ENCODE data around the gene MEX3A. TPM values are rescaled to one million over a fixed set of nuclear protein-coding genes. Genes with fewer than 3 reads are reported as not detected.

MEX3A gene
- total RNA-seq, 1 experiment from 2014 or later: 5.0 TPM

DNA sequence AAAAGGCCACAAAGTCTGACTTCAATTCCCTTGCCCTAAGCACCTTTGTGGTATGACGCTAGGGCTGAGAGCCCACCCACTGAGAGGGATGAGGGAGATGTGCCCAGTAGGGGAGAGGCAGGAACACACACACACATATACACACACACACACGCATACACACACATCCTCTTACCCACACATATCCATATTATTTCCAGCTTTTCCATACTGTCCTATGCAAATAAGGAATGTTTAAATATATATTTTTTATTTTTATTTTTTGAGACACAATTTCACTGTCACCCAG, 18.3 kb downstream of the MEX3A start:
- no peaks in the 10 kb centered on the region for H3K27me3 Mint-ChIP-seq (ENCODE audit: unreplicated experiment)
- peaks cover 41% of the 10 kb centered on the region for H3K4me1 Mint-ChIP-seq (ENCODE audit: low read depth, unreplicated experiment)
- H3K4me3 Mint-ChIP-seq (ENCODE audit: low read depth, unreplicated experiment): no peak overlapping the region
- TF ChIP-seq, protein P1, sequence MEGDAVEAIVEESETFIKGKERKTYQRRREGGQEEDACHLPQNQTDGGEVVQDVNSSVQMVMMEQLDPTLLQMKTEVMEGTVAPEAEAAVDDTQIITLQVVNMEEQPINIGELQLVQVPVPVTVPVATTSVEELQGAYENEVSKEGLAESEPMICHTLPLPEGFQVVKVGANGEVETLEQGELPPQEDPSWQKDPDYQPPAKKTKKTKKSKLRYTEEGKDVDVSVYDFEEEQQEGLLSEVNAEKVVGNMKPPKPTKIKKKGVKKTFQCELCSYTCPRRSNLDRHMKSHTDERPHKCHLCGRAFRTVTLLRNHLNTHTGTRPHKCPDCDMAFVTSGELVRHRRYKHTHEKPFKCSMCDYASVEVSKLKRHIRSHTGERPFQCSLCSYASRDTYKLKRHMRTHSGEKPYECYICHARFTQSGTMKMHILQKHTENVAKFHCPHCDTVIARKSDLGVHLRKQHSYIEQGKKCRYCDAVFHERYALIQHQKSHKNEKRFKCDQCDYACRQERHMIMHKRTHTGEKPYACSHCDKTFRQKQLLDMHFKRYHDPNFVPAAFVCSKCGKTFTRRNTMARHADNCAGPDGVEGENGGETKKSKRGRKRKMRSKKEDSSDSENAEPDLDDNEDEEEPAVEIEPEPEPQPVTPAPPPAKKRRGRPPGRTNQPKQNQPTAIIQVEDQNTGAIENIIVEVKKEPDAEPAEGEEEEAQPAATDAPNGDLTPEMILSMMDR (IDR thresholded peaks at IDR 0.05; ENCODE audit: unreplicated experiment): no peak
- intact Hi-C loops (cut with micrococcal nuclease; ENCODE audit: unreplicated experiment): loop anchor here (5.0 kb wide), 1 partner anchor 42 kb away; the partner anchor contains the start of gene SSR2
- no TSS peak for BruUV-seq (replicated peaks)
- no peaks in the 10 kb centered on the region for H3K9me3 Mint-ChIP-seq (ENCODE audit: low read depth, unreplicated experiment)
- CTCF ChIA-PET: no interaction called here
- H3K27ac Mint-ChIP-seq (ENCODE audit: unreplicated experiment): no peak overlapping the region
- no peak for DNase-seq
- peaks cover 91% of the 10 kb centered on the region for H3K36me3 Mint-ChIP-seq (ENCODE audit: insufficient read depth, unreplicated experiment)

DNA sequence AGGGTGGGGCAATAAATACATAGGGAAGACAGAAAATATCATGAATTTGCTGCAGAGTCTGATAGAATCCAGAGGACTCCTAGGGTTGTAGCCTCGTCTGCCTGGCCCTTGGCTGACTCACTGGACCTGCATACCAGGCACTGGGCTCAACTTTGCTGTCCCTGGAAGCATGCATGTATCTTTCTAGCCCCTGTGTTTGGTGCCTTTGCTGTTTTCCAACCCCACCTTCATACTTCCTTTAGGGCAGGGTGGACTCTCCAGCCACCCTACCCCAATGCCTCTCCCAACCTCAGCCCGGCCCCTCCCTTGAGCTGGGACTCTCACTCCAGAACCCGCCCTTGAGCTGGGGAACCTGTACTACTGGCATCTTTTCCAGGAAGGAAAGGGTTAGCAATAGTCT, 20.1 kb downstream of the MEX3A start:
- CTCF ChIA-PET: interaction anchor here (0.5 to 1.2 kb wide), 5 partner anchors 9 to 963 kb away, joined by 3 to 9 read pairs (median 4); partner anchors contain the start of gene UBQLN4
- TF ChIP-seq, protein P1 (IDR thresholded peaks at IDR 0.05; ENCODE audit: unreplicated experiment): no peak
- H3K36me3 Mint-ChIP-seq (ENCODE audit: insufficient read depth, unreplicated experiment): peaks cover 79% of the 10 kb centered on the region
- H3K4me1 Mint-ChIP-seq (ENCODE audit: low read depth, unreplicated experiment): peaks cover 41% of the 10 kb centered on the region
- H3K27me3 Mint-ChIP-seq (ENCODE audit: unreplicated experiment): no peaks in the 10 kb centered on the region
- peak overlapping the region; percentile 98 for H3K27ac Mint-ChIP-seq (ENCODE audit: unreplicated experiment)
- intact Hi-C loops (cut with micrococcal nuclease; ENCODE audit: unreplicated experiment): loop anchor here (5.0 kb wide), 1 partner anchor 40 kb away; the partner anchor contains the start of gene SSR2
- DNase-seq: peak; percentile 31
- no peaks in the 10 kb centered on the region for H3K9me3 Mint-ChIP-seq (ENCODE audit: low read depth, unreplicated experiment)
- peak overlapping the region; percentile 96 for H3K4me3 Mint-ChIP-seq (ENCODE audit: low read depth, unreplicated experiment)
- no TSS peak for BruUV-seq (replicated peaks)

DNA sequence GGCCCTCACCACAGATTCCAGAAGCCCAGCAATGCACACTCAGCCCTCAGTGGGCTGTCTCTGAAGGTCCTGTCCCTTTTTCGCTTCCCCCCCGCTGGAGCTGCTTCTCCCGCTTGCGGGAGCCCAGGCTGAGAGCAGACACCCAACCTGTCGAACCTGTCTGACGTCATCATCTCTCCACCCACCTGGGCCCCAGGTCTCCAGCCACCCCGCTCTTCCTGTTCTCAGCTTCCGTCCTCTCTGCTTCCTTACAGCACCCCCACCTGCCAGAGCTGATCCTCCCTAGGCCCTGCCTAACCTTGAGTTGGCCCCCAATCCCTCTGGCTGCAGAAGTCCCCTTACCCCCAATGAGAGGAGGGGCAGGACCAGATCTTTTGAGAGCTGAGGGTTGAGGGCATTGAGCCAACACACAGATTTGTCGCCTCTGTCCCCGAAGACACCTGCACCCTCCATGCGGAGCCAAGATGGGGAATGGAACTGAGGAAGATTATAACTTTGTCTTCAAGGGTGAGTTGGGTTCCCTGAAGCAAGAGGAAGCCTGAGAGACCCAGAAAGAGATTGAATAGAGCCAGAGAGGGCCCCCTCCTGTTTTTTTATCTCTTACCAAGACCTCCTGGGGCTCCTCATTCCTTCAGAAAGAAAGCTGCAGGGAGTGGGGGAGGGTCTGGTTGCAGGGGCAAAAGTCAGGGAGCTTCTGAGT, 21.2 kb downstream of the MEX3A start, which contains the start of gene RAB25:
RAB25 (plus strand) TSS at position 224 of the 700 bp plus-strand sequence; CDS start at position 465, 241 bp downstream.
- H3K36me3 Mint-ChIP-seq (ENCODE audit: insufficient read depth, unreplicated experiment): peaks cover 73% of the 10 kb centered on the region
- H3K27me3 Mint-ChIP-seq (ENCODE audit: unreplicated experiment): no peaks in the 10 kb centered on the region
- peak within 1 kb of the TSS; percentile 98 for H3K27ac Mint-ChIP-seq (ENCODE audit: unreplicated experiment)
- BruUV-seq (replicated peaks): TSS peak; percentile 72
- TF ChIP-seq, protein P1 (IDR thresholded peaks at IDR 0.05; ENCODE audit: unreplicated experiment): no peak
- DNase-seq: peak; percentile 95
- peak within 1 kb of the TSS; percentile 96 for H3K4me3 Mint-ChIP-seq (ENCODE audit: low read depth, unreplicated experiment)
- no peaks in the 10 kb centered on the region for H3K9me3 Mint-ChIP-seq (ENCODE audit: low read depth, unreplicated experiment)
- intact Hi-C loops (cut with micrococcal nuclease; ENCODE audit: unreplicated experiment): loop anchor here (5.0 kb wide), 1 partner anchor 39 kb away; the partner anchor contains the start of gene SSR2
- CTCF ChIA-PET: interaction anchor here (0.6 to 1.5 kb wide), 5 partner anchors 22 to 123 kb away, joined by 3 to 6 read pairs (median 3); no protein-coding TSS in a partner anchor
- peaks cover 47% of the 10 kb centered on the region for H3K4me1 Mint-ChIP-seq (ENCODE audit: low read depth, unreplicated experiment)

- CTCF ChIA-PET: no interaction called here
- no peak for DNase-seq
- no peaks in the 10 kb centered on the region for H3K27me3 Mint-ChIP-seq (ENCODE audit: unreplicated experiment)
- TF ChIP-seq, protein P1 (IDR thresholded peaks at IDR 0.05; ENCODE audit: unreplicated experiment): no peak
- BruUV-seq (replicated peaks): no TSS peak
- peaks cover 70% of the 10 kb centered on the region for H3K36me3 Mint-ChIP-seq (ENCODE audit: insufficient read depth, unreplicated experiment)
- intact Hi-C loops (cut with micrococcal nuclease; ENCODE audit: unreplicated experiment): no loop called here
- H3K4me1 Mint-ChIP-seq (ENCODE audit: low read depth, unreplicated experiment): peaks cover 38% of the 10 kb centered on the region
- H3K4me3 Mint-ChIP-seq (ENCODE audit: low read depth, unreplicated experiment): no peak overlapping the region
- no peak overlapping the region for H3K27ac Mint-ChIP-seq (ENCODE audit: unreplicated experiment)
- H3K9me3 Mint-ChIP-seq (ENCODE audit: low read depth, unreplicated experiment): no peaks in the 10 kb centered on the region
Observed at GRCh38 chr1:156056326-156056849, 25.9 kb downstream of the MEX3A start.

All from Calu3 (cell line).